ENCODE measurements around the gene PRTFDC1.

The PRTFDC1 gene

DNA sequence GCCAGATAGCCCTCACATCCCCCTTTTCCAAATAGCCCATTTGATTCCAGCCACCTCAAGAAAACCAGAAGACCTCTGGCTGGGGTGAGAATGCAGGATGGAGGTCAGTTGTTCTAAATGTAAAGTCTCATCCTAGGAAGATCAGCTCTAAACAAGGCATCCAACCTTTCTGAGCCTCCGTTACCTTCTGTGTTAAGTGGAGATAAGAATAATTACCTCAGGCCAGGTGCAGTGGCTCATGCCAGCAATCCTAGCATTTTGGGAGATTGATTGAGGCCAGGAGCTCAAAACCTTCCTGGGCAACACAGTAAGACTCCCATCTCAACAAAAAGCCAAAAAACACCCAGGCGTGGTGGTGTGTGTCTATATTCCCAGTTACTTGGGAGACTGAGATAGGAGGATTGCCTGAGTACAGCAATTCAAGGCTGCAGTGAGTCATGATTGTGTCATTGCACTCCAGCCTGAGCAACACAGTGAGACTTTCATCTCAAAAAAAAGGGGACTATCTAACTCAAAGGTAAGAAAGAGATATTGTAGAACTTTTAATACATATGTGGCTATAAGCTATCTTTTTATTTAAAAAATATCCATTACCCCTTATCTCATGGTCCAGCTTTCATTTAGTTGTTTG, 43.5 kb downstream of the PRTFDC1 start:
- no peak for DNase-seq (ENCODE audit: low read depth in 2 of 2, low spot score in 1 of 2)

DNA sequence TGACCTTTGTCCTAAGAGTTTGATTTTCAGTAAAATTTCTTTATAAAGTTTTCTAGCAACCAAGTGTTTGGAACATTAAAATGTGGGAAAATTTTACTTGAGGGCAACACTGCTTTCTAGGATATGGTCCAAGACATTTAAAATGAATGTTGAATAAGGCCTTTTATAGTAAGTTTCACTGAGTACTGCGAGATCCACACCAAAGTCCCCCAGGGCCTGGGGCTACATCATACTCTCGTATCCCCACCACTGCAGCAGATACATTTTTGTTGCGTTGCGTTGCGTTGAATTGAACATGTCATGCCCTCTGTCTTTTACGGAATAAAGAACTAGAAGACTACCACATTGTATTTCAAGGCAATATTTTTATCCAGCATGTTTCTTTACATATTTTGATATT, 44.5 kb downstream of the PRTFDC1 start:
- no peak for DNase-seq (ENCODE audit: low read depth in 2 of 2, low spot score in 1 of 2)

DNA sequence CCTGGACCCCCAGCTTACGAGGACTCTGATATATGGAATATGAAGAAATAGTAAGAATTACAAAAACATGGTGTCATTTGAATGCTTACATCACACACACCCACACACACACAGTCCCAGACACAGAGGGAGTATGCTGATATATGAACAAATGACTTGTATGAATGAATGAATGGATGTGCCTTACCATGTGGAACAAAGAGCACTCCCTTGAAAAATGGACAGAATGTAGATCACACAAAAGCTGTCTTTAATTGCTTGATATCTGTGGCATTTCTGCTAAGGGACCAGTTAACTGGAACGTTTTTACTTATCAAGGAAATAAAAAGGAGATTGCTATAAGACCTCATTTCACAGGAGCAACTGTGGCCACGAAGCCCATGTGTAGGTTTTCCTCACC, 46.0 kb downstream of the PRTFDC1 start:
- DNase-seq (ENCODE audit: low read depth in 2 of 2, low spot score in 1 of 2), result no peak

DNA sequence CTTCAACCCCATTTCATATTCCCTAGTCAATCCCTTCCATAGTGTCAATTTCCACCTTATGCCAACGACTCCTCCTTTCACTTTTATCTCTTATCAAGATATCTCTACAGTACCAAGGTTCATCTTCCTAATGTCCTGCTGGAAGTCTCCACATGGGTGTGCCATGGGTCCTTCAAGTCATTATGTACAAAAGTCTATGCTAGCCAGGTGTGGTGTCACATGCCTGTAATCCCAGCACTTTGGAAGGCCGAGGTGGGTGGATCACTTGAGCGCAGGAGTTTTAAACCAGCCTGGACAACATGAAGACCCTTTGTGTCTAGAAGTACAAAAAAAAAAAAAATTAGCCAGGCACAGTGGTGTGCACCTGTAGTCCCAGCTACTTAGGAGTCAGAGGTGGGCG, 47.6 kb downstream of the PRTFDC1 start:
- DNase-seq (ENCODE audit: low read depth in 2 of 2, low spot score in 1 of 2), result no peak

DNA sequence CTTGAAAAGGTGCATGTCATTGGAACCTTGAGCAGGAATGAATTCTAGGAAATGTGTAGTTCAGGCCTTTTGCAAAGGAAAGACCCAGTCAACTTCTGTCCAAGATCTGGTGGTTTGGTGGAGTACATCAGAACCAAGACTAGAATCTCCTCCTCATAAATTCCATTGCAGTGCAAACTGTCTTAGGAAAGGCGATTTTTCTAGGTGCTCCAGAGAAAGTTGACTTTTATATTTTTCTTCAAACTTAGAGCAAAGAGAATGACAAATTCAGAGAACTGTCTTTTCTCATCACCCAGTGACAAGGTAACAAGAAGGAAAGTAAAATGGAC, 50.0 kb downstream of the PRTFDC1 start:
- no peak for DNase-seq (ENCODE audit: low read depth in 2 of 2, low spot score in 1 of 2)

DNA sequence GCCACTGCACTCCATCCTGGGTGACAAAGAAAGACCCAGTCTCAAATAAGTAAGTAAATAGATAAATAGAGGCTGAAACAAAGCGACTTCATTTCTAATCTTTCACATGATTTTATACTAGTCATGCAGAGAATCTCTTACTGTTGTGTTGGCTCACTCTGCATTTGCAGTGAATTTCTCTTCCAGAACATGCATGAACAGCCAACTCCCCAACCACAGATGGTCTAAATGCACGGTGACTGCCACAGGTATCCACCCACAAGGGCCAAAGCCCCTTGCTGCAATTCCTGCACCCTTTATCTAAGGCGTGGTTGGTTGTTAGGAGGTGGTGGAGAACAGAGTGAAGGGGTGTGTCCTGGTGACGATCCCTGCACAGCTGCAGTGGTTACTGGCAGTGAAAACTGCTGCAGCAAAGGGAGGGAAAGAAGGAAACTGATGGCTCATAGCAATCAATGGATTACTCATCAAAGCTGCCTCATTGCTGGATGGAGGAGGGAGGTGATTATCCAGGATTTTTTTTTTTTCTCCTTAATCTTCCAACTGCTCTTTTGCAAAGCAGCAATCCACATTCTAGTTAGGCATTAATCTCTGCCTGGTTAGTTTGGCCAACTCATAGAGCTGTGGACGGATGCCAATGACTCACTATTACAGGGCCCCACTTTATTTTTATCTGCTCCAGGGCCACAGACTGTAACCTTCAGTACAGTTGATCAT, 50.6 kb downstream of the PRTFDC1 start:
- no peak for DNase-seq (ENCODE audit: low read depth in 2 of 2, low spot score in 1 of 2)

DNA sequence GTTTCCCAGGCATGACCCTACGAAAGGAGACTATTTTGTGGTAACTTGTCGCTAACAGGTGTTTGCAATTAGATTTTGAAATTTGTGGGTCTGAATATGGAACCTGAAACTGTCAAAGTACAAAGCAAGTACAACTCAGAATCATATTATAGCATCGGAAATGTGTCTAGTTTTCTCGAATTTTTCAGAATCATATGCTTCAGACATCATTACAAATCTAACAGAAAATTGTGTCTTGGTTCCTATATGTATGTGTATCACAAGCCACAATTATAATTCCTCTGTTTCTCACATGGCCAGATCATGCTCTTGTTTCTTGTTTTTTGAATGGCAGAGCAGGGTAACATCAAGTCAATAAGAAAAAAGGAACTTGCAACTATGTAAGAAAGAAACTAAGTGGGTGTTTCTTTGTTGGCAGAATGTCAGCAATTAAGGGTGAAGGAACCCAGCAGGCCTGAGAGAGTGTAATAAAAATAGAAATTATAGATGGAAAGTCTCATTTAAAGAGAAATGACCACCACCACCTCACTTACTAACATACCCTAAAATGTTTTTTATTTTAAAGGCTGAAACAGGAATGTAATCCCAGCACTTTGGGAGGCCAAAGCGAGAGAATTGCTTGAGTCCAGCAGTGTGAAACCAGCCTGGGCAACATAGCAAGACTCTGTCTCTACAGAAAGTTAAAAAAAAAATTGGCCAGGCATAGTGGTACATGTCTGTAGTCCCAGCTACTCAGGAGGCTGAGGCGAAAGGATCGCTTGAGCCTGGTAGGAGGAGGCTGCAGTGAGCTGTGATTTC, 51.3 kb downstream of the PRTFDC1 start:
- no peak for DNase-seq (ENCODE audit: low read depth in 2 of 2, low spot score in 1 of 2)

DNA sequence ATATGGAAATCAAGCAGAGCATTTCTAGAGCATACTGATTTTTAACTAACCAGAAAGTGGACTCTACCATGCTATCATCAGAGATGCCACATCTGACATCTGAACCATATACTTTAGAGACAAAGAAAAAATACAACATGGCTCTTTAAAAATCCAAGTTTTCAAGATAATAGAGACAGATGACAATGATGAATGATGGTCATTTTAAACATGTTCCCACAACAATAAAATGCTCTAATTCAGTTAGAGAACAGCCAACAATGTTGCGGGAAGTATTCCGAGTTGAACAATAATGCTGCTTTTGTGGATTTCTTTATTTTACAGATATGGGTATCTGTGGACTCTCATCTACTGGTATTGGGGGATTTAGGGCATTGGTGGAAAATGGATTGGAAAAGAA, 52.8 kb downstream of the PRTFDC1 start:
- no peak for DNase-seq (ENCODE audit: low read depth in 2 of 2, low spot score in 1 of 2)

DNA sequence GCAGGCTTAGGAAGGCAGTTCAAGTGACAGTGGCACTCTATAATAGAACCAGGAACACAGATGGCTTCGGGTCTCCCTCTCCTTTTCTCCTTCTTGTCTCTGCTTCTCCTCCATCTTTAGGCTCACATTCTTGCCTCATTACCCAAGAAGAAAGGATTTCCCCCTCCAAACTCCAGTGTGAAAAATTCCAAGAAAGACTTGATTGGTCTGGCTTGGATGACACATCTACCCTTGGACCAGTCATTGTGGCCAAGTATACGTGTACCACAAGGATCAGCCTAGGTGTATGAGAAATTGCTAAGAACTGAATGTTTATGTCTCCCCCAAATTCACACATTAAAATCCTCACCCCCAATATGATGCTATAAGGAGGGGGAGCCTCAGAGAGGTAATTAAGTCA, 53.9 kb downstream of the PRTFDC1 start:
- DNase-seq (ENCODE audit: low read depth in 2 of 2, low spot score in 1 of 2), result no peak

DNA sequence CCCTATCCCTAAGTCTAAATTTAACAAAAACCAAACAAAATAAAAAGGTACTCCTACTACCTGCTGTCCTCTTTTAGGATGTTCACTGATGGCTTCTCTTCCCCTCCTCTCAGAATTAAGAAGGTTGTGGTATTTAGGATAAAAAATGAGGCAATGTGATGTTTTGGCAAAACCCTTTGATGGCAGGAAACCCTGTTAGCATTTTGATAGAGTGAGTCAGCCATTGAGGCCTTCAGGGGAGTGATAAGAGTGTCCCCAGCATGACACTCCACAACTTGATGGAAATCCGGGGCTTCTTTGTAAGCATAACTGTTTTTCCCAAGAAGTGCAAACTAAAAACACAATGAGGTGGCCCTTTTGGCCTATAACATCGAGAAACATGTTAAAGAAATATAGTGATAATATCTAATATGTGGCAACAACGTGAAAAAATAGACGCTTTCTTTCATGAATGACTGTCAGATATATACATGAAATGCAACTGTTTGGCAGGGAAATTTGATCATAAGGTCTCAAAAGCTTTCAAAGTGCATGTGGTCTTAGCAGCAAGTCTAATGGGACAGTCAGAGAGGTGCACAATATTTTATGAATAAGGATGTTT, 55.0 kb downstream of the PRTFDC1 start:
- DNase-seq (ENCODE audit: low read depth in 2 of 2, low spot score in 1 of 2), result no peak

DNA sequence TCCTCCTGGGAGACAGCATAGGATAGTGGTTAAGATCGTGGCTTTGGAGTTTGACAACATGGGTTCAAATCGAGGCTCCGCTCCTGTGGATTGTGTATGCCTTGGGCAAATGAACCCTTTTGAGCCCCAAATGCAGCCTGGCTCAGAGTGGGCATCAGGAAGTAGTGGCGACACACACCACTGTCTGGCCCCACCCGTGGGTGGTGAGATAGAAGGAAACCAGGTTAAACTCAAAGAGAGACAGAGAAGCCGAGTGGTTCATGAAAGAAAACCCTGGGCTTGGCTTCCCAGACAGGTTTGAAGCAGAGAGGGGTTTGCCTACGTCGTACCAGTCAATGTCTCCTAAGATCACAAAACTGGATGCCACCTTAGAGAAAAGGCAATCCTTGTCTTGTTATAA, 57.7 kb downstream of the PRTFDC1 start:
- no peak for DNase-seq (ENCODE audit: low read depth in 2 of 2, low spot score in 1 of 2)

DNA sequence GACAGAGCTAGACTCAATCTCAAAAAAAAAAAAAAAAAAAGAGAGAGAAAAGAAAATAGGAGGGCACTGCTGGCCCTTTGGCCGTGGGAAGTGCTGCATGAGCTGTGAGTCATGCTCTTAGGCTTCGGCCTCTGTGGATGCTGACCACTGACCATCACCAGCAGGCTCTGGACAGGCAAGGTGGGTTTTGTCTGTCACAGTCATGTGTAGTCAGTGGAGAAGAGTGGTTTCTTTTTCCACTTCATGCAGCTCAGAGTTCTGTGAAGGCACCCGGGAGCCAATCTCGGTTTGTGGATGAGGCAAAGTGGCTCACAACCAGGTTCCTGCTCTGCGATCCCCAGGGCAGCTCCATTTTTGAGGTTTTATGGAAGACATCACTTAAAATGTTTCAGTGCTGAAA, 58.1 kb downstream of the PRTFDC1 start:
- no peak for DNase-seq (ENCODE audit: low read depth in 2 of 2, low spot score in 1 of 2)

DNA sequence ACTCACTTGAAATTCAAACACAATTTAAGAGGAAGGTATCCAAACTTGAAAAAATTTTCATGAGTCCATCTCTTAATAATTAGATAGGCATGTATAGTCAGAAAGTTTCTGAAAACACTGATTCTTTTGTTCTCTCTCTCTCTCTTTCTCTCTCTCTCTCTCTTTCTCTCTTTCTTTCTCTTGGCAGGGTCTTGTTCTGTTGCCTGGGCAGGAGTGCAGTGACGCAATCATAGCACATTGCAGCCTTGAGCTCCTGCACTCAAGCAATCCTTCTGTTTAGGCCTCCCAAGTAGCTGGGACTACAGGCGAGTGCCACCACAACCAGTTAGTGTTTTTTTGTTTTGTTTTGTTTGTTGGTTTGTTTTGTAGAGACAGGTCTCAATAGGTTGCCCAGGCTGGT, 59.3 kb downstream of the PRTFDC1 start:
- DNase-seq (ENCODE audit: low read depth in 2 of 2, low spot score in 1 of 2), result no peak

DNA sequence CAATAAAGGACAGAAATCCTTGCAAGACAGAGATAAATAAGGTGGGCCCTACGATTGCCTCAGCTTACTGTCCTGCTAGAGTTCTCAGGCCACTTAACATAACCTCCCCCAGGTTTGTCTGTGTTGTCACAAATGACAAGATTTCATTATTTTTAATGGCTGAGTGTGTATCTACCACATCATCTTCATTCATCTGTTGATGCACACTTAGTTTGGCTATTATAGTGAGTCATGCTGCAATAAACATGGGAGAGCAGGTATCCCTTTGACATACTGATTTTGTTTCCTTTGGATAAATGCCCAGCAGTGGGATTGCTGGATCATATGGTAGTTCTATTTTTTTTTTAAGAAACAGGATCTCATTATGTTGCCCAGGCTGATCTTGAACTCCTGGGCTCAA, 60.6 kb downstream of the PRTFDC1 start:
- DNase-seq (ENCODE audit: low read depth in 2 of 2, low spot score in 1 of 2), result no peak

DNA sequence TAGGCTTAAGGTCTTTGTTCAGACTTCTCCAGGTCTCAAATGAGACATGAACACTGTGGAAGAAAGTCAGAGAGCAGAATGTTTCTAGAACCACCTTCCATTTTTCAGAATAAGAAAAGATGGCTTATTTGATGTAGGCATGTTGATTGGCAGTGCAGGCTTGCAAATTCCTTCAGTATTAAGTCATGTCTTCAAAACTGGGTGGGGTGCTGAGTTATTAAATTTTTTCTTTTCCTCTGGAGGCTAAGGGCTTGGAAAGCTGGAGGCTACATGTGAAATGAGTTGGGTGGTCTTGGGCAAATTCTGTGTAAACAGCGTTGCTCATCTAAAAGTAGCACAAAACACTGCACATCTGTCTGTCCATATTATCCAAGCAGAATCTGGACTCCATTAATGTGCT, 62.8 kb downstream of the PRTFDC1 start:
- DNase-seq (ENCODE audit: low read depth in 2 of 2, low spot score in 1 of 2), result no peak

DNA sequence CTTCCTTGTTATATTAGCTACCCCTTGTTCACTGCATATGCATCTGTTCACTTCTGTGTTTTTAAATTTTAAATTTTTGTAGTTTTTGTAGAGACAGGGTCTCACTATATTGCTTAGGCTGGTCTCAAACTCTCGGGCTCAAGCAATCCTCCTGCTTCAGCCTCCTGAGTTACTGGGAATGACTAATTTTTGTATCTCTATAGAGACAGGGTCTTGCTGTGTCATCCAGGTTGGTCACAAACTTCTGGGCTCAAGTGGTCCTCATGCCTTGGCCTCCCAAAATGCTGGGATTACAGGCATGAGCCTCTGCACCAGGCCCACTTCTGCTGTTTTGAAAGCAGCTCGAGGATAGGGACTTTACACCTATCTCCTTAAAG, 64.6 kb downstream of the PRTFDC1 start:
- DNase-seq (ENCODE audit: low read depth in 2 of 2, low spot score in 1 of 2), result no peak

DNA sequence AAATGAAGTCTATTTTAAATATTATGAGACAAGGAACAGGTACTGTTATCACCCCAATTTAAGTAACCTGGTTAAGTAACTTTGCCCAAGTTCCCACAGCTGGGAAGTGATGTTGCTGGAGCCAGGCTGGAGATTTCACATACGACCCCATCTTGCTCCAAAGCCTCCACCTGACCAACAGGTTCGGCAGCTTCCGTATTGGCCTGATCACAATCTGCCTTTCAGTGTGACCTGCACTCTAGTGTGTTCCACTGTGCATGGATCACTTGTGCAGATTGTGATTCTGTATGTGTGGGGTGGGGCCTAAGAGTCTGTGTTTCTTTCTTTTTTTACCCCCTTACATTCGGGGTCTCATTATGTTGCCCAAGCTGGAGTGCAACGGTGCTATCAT, 66.1 kb downstream of the PRTFDC1 start:
- no peak for DNase-seq (ENCODE audit: low read depth in 2 of 2, low spot score in 1 of 2)

DNA sequence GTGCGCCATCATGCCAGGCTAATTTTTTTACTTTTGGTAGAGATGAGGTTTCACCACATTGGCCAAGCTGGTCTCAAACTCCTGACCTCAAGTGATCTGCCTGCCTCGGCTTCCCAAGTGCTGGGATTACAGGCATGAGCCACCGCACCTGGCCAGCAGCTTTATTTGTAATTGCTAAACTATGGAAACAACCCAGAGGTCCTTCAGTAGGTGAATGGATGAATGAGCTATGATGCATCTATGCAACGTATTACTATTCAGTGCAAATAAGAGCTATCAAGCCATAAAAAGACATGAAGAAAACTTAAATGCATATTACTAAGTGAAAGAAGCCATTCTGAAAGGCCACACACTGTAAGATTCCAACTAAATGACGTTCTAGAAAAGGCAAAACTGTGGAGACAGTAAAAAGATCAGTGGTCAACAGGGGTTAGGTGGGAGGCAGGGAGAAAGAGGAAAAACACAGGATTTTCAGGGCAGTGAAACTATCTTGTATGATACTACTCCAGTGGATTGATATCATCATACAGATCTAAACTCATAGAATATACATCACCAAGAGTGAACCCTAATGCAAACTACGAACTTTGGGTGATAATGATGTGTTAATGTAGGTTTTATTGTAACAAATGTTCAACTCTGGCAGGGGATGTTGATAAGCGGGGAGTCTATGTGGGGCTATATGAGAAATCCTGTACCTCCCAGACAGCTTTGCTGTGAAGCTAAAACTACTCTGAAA, 66.7 kb downstream of the PRTFDC1 start:
- DNase-seq (ENCODE audit: low read depth in 2 of 2, low spot score in 1 of 2), result no peak

DNA sequence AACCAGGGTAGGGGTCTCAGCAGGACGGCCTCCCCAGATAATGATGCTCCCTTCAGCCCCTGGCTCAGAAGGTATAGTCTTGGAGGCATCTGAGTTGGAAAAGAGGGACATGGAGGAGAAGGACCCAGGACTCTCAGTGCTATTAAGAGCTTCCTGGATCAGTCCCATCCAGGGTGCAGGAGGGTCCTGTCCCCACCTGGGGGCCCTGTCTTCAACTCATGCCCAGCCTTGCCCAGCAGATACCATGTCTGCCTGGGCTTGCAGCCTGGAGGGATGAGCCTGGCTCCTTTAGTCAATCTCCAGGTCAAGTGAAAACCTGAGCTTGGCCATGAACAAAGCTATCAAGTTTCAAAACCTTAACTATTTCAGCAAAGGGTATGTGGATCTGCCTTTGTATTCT, 67.6 kb downstream of the PRTFDC1 start:
- no peak for DNase-seq (ENCODE audit: low read depth in 2 of 2, low spot score in 1 of 2)

DNA sequence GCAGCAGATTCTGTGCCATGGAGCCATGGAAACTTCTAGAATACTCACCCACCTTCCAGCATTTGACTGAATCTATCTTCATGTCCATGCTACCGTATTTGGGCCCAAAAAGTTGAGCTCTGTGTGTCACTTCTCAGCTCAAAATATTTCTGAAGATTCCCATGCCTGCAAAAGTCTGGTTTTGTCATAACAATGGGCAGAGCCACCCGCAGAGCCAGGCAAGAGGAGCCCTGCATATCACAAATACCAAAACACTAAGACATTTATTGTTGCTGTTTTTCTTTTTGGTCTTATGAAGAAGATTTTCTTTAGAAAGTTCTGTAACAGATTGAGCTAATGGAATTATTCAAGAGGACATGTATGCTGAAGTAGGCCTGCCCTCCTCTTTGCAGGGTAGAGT, 68.1 kb downstream of the PRTFDC1 start:
- DNase-seq (ENCODE audit: low read depth in 2 of 2, low spot score in 1 of 2), result no peak

DNA sequence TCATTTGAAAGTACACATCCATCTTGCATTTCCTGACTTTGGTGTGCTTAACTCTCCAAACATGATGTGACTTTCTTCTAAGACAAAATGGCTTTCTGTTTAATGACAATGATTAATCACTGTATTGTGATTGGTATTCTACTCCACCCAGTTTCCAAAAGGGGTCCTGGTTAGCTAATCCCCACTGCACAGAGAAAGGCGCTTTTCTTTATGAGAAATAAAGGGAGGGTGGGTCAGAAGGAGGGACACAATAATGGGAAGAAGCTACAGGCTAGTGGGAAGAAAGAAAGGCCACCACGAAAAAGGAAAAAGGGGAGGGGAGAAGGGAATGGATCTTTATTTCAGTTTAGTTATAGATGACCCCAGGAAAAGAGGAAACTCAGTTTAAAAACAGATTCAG, 69.2 kb downstream of the PRTFDC1 start:
- no peak for DNase-seq (ENCODE audit: low read depth in 2 of 2, low spot score in 1 of 2)

Measured in stimulated activated CD8-positive, alpha-beta memory T cell treated with anti-CD3 and anti-CD28 coated beads, Interleukin-4, amount 100 ng/mL, for 1 hour (primary cell).